SU-DHL-6 (cell line): ENCODE measurements around the gene SHF.

ENCODE experiments used
- CTCF ChIP-seq: fragments of 200-600 bp; sonication (generic); IDR thresholded peaks from one replicate; pipeline ENCODE4 v1.5.1; 2017; ENCODE audit warnings: antibody characterized with exemption, mild to moderate bottlenecking, low read length, moderate library complexity; ENCODE audit not compliant: insufficient read depth, poor library complexity, severe bottlenecking
- EZH2phosphoT487 ChIP-seq: fragments of 200-600 bp; sonication (generic), shearing (Covaris generic); conservative IDR thresholded peaks from 2 replicates; pipeline ENCODE4 v1.6.1; 2018; ENCODE audit warnings: mild to moderate bottlenecking, antibody characterized with exemption, low read length, moderate library complexity, mixed read lengths

- TF ChIP-seq EZH2phosphoT487 (no peak), CTCF (no peak)
Measured at GRCh38 chr15:45221967-45222366, 34.2 kb upstream of the SHF start.
